Ectodermal cell (in vitro differentiated cells): Measurements from ENCODE around the gene ZHX3.
A peak's percentile ranks its signal among the peaks of the same experiment; 100 is the strongest.

Experiments
- H3K27ac ChIP-seq: 2 replicates; pipeline ENCODE4 v1.7.0; 2013; ENCODE audit warnings: mild to moderate bottlenecking, low read depth, low read length; ENCODE audit not compliant: insufficient read depth, poor library complexity, severe bottlenecking
- H3K27me3 ChIP-seq: 2 replicates; pipeline ENCODE4 v1.7.0; 2013; ENCODE audit warnings: mild to moderate bottlenecking, low read length; ENCODE audit not compliant: insufficient read depth, control insufficient read depth, poor library complexity, severe bottlenecking
- H3K36me3 ChIP-seq: one replicate; pipeline ENCODE4 v1.7.0; 2013; ENCODE audit warnings: low read length; ENCODE audit not compliant: control insufficient read depth, insufficient read depth
- H3K4me1 ChIP-seq: one replicate; pipeline ENCODE4 v1.7.0; 2013; ENCODE audit warnings: low read length; ENCODE audit not compliant: control insufficient read depth, insufficient read depth
- H3K4me3 ChIP-seq: 2 replicates; pipeline ENCODE4 v1.7.0; 2013; ENCODE audit warnings: low read depth, low read length, control low read depth; ENCODE audit not compliant: insufficient read depth
- H3K9me3 ChIP-seq: 2 replicates; pipeline ENCODE4 v1.7.0; 2013; ENCODE audit warnings: mild to moderate bottlenecking, low read length, moderate library complexity; ENCODE audit not compliant: control insufficient read depth
- WGBS, 2 experiments: methylation state at CpG; one replicate each; pipeline ENCODE4 v1.1.7; 2013; ENCODE audit warnings: missing lambda C conversion rate in 2 of 2; 5-methylcytosine and 5-hydroxymethylcytosine counted together

ZHX3 gene

GRCh38 chr20:41344477-41344876, 26.9 kb upstream of the ZHX3 start:
- H3K9me3 ChIP-seq, result no peaks in the 10 kb centered on the region
- H3K27ac ChIP-seq, result no peak overlapping the region
- H3K4me1 ChIP-seq, result peaks cover 8% of the 10 kb centered on the region
- H3K36me3 ChIP-seq, result no peaks in the 10 kb centered on the region
- peaks cover 4% of the 10 kb centered on the region for H3K27me3 ChIP-seq
- H3K4me3 ChIP-seq, result no peak overlapping the region
- 91% methylated on average over 4 of the region's 4 CpGs for WGBS, 2 experiments

GRCh38 chr20:41342474-41343464, 25.2 kb upstream of the ZHX3 start:
- Histone ChIP-seq H3K4me3 (no peak overlapping the region), H3K27me3 (peaks cover 9% of the 10 kb centered on the region), H3K9me3 (no peaks in the 10 kb centered on the region), H3K27ac (no peak overlapping the region), H3K36me3 (no peaks in the 10 kb centered on the region), H3K4me1 (peaks cover 6% of the 10 kb centered on the region)
- 90 to 91% methylated on average over 9 of the region's 9 CpGs for WGBS, 2 experiments

- H3K4me3 ChIP-seq, result peak within 1 kb of the TSS; percentile 40
- WGBS, 2 experiments, result 6 to 7% methylated on average over 32 to 33 of the region's 33 CpGs
- H3K9me3 ChIP-seq, result no peaks in the 10 kb centered on the region
- H3K36me3 ChIP-seq, result no peaks in the 10 kb centered on the region
- peaks cover 9% of the 10 kb centered on the region for H3K27me3 ChIP-seq
- H3K4me1 ChIP-seq, result peaks cover 4% of the 10 kb centered on the region
- no peak within 1 kb of the TSS for H3K27ac ChIP-seq
Measured at GRCh38 chr20:41340327-41341055, 23.0 kb upstream of the ZHX3 start, which contains the start of gene LPIN3. Gene LPIN3, plus strand, starts transcription at chr20:41340821. Its CDS starts 4,983 bp downstream, at chr20:41345804.

GRCh38 chr20:41339957-41340326, 22.4 kb upstream of the ZHX3 start:
- no peak overlapping the region for H3K27ac ChIP-seq
- peaks cover 4% of the 10 kb centered on the region for H3K4me1 ChIP-seq
- H3K36me3 ChIP-seq, result no peaks in the 10 kb centered on the region
- H3K4me3 ChIP-seq, result peak overlapping the region; percentile 28
- WGBS, 2 experiments, result 3% methylated on average over 25 of the region's 25 CpGs
- peaks cover 9% of the 10 kb centered on the region for H3K27me3 ChIP-seq
- H3K9me3 ChIP-seq, result no peaks in the 10 kb centered on the region

- Histone ChIP-seq H3K4me1 (peaks cover 4% of the 10 kb centered on the region), H3K4me3 (no peak overlapping the region), H3K9me3 (no peaks in the 10 kb centered on the region), H3K36me3 (no peaks in the 10 kb centered on the region), H3K27ac (no peak overlapping the region), H3K27me3 (peaks cover 9% of the 10 kb centered on the region)
- 90 to 91% methylated on average over 4 of the region's 4 CpGs for WGBS, 2 experiments
Measured at GRCh38 chr20:41336711-41337492, 19.4 kb upstream of the ZHX3 start.

GRCh38 chr20:41335591-41335990, 18.1 kb upstream of the ZHX3 start:
- H3K4me3 ChIP-seq, result no peak overlapping the region
- H3K9me3 ChIP-seq, result no peaks in the 10 kb centered on the region
- no peaks in the 10 kb centered on the region for H3K36me3 ChIP-seq
- no peak overlapping the region for H3K27ac ChIP-seq
- H3K4me1 ChIP-seq, result no peaks in the 10 kb centered on the region
- H3K27me3 ChIP-seq, result peaks cover 9% of the 10 kb centered on the region
- 83 to 92% methylated on average over 1 of the region's 1 CpG for WGBS, 2 experiments

GRCh38 chr20:41334443-41335421, 17.2 kb upstream of the ZHX3 start:
- H3K4me3 ChIP-seq, result no peak overlapping the region
- H3K9me3 ChIP-seq, result no peaks in the 10 kb centered on the region
- no peaks in the 10 kb centered on the region for H3K4me1 ChIP-seq
- H3K27ac ChIP-seq, result no peak overlapping the region
- peaks cover 8% of the 10 kb centered on the region for H3K27me3 ChIP-seq
- H3K36me3 ChIP-seq, result no peaks in the 10 kb centered on the region
- 94% methylated on average over 15 of the region's 15 CpGs for WGBS, 2 experiments

- Histone ChIP-seq H3K27me3 (peaks cover 1% of the 10 kb centered on the region), H3K4me3 (no peak overlapping the region), H3K9me3 (no peaks in the 10 kb centered on the region), H3K27ac (no peak overlapping the region), H3K4me1 (no peaks in the 10 kb centered on the region), H3K36me3 (no peaks in the 10 kb centered on the region)
- WGBS, 2 experiments, result 93 to 100% methylated on average over 2 of the region's 2 CpGs
Measured at GRCh38 chr20:41334036-41334435, 16.5 kb upstream of the ZHX3 start.

GRCh38 chr20:41331731-41332130, 14.2 kb upstream of the ZHX3 start:
- H3K4me1 ChIP-seq, result no peaks in the 10 kb centered on the region
- H3K27me3 ChIP-seq, result no peaks in the 10 kb centered on the region
- H3K4me3 ChIP-seq, result no peak overlapping the region
- H3K9me3 ChIP-seq, result no peaks in the 10 kb centered on the region
- no peak overlapping the region for H3K27ac ChIP-seq
- WGBS, 2 experiments, result 90 to 92% methylated on average over 4 of the region's 4 CpGs
- no peaks in the 10 kb centered on the region for H3K36me3 ChIP-seq
